NCI-H2171 treated with DMSO at 0.1 percent for 48 hours (cell line): ENCODE data around the gene ADGRG3.
"Not testable (repeated sequence)": the region's sequence is repeated elsewhere in the genome, so short reads cannot be mapped to it uniquely, and the experiment has no call there.

Source experiments
- DNase-seq: peaks from one replicate; lab custom pipeline; 2025; lab: John Stamatoyannopoulos, UW

ADGRG3 gene

DNA sequence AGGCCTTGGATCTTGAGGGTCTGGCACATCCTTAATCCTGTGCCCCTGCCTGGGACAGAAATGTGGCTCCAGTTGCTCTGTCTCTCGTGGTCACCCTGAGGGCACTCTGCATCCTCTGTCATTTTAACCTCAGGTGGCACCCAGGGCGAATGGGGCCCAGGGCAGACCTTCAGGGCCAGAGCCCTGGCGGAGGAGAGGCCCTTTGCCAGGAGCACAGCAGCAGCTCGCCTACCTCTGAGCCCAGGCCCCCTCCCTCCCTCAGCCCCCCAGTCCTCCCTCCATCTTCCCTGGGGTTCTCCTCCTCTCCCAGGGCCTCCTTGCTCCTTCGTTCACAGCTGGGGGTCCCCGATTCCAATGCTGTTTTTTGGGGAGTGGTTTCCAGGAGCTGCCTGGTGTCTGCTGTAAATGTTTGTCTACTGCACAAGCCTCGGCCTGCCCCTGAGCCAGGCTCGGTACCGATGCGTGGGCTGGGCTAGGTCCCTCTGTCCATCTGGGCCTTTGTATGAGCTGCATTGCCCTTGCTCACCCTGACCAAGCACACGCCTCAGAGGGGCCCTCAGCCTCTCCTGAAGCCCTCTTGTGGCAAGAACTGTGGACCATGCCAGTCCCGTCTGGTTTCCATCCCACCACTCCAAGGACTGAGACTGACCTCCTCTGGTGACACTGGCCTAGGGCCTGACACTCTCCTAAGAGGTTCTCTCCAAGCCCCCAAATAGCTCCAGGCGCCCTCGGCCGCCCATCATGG, 4.0 kb upstream of the ADGRG3 start:
- DNase-seq = no peak

DNA sequence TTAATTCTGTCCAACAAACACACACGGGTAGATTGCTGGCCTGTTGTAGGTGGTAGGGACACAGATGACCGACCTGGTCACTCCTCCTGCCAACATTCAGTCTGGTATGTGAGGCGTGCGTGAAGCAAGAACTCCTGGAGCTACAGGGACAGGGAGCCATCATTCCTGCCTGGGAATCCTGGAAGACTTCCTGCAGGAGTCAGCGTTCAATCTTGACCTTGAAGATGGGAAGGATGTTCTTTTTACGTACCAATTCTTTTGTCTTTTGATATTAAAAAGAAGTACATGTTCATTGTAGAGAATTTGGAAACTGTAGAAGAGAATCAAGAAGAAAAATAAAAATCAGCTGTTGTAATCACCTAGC, 3.5 kb upstream of the ADGRG3 start:
- no peak for DNase-seq

DNA sequence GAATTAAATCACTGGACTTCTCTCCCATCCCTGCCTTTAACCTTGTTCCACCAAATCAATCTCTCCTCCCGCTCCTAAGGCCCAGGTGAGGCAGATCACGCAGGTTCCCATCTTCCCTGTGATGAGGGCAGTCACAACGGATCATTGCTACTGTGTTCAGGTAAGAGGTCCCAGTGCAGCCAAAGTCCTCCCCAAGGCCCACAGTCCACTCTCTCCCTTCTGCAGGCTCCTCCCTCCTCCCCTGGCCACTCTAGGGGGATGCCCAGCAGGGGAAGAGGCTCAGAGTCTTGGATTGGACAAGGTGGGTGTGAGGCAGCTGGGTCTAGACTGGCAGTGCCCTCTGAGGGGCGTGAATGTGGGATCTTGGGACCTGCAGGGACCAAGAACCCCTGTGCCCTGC, 2.6 kb upstream of the ADGRG3 start:
- no peak for DNase-seq

DNA sequence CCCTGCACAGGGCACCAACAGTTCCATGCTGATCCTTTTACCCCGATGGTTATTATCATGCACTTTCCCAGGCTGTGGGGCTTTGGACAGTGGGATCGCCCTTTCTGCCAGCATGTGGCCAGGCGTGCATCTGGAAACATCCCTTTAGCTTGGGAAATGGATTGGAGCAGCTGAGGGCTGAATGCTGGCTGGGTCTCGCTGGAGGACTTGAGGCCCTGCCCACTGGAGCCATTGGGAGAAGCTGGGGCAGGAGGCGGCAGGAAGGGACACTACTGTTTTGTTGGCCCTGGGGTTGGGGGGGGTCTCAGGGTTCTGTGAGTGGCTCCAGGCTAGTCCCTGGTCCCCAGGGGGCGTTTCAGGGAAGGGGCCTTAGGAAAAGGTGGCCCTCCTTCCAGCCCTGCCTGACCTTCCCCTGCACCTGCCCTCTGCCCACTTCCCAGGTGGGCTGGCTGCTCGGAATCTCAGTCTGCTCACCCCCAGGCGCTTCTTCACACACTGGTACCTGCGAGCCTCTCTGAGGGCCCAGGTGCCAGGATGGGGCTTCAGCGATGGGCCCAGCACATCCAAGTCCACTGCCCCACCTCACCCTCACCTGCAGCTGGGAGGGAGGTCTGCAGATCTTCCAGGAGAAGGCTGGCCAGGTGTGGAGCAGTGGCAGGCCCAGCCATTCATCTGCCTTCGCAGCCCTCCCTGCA, 1.6 kb upstream of the ADGRG3 start:
- DNase-seq = no peak

DNA sequence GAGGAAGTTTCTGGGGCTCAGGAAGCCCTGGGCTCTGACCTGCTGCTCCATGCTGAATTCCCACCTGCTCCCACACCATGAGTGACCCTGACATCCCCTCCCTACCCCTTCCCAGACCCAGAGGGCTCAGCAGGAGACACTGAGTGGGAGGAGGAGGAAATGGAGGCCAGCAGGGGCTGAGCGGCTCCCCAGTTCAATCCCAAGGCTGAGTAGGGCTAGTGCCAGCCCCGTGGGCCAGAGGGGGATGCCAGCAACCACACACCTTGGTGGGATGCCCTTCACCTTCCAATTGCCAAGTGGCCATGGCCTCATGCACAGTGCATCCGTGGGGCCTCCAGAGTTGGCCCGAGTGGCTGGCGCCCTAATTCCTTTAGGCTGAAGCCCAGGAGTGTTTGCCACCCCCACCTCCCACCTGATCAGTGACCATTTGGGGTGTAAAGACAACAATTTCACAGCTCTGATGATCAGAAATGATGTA, 1.0 kb upstream of the ADGRG3 start:
- no peak for DNase-seq

DNA sequence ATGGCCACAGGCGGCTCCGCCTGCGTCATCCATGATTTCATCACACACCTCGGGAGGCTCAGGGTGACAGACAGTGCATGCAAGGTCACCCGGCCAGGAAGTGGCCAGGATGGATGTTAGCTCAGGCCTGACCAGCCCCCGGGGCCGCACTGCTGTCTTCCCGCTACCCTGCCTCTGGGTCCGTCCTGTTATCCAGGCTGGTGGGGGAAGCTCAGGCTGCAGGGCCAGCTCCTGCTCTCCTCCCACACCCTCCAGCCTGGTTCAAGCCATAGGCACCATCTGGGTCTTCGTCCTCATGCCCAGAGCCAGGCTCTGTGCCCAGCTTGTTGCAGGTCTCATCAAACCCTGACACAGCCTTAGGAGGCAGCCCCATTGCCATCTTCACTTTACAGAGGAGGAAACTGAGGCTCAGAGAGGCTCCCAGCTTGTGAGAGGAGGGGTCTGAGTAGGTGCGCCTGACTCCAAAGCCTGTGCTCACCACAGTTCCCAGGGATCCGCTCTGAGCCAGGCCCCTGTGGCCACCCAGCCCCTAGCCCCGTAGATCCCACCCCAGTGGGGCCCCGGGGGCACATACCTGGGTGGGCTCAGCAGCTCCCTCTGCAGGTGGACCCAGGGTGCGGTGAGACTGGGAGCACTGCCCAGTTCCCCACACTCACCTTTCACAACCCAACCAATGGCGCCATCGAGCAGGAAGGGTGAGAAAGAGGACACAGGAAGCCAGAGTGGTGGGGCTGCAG, 412 bp upstream of the ADGRG3 start:
- no peak for DNase-seq

DNA sequence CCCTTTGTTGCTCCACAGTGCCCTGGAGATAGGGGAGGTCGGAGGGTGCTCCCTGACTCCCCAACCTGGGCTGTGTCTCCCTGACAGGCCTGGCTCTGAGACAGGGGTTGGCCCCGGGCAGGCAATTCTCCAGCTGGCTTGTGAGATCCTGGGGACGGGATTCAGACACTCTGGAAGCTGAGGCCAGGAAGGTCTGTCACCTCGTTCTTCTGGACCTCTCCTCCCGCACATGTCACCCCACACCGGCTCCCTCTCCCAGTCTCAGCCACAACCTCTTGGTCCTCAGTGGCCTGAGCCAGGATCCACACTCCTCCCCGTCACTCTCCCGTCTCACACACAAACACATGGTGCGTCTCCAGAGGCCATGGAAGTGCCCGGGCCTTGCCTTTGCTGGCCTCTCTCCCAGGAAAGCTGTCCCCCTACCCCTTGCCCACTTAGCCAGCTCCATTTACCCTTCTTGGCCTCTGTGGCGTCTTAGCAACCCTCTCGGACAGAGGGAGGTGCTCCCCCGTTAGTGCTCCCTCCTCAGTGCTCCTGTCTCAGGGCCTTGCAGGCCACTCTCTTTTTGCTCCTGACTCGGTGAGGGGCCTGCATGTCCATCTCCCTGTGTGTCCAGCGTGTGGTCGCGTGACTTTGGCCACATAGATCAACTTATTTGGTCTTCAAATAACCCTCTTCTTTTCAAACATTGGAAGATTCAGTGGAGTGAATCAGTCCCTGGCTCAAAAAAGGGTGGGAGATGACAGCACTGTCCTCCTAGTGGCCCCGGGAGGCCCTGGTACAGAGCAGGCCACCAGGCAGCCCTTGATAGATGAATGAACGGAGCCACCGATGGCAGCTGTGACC, 747 bp downstream of the ADGRG3 start:
- no peak for DNase-seq

DNA sequence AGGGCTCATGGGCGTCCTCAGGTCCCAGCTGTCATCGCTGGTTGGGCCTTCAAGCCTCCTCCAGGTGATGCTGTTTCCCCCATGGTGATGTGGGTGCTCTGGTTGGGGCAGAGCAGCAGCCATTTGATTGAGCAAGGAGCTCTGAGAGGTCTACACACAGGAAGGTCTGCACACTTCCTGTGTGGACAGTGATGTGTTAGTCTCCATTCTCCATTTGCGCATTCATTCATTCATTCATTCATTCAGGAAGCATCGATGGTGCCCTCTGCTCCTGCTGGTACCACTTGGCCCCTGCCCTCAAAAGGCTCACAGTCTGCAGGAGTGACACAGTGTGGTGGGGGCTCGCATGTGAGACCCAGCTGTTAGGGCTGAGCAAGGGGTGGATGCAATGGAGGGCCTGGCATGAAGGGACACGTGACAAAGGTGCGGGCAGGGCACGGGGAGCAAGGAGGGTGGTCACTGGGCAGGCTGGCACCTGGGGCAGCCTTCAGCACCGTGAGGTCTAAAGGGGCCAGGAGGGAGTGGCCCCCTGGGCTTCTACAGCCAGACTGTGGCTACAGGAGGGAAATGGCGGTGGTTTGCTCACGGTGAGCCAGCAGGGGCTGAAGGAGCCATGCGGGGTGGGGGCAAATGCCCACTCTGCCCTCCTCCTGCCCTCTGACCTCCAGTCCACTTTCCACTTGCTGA, 1.5 kb downstream of the ADGRG3 start:
- DNase-seq = no peak

DNA sequence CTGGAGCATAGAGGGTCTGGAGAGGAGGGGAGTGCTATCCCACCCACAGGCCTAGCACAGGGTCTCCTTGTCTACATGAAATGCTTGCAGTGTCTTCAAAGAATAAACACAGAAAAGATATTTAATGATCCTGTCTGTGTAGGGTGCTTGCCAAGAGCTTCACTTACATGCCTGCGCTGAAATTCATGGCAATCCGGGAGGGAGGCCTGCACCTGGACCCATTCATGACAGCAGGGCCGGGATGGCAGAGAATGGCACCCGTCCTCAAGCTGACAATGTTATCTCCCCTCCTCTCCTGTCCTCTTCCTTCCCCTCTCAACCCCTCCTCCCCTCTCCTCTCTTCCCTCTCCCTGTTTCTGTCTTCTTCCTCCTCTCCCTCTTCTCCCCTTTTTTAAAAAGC, 2.1 kb downstream of the ADGRG3 start:
- no peak for DNase-seq

DNA sequence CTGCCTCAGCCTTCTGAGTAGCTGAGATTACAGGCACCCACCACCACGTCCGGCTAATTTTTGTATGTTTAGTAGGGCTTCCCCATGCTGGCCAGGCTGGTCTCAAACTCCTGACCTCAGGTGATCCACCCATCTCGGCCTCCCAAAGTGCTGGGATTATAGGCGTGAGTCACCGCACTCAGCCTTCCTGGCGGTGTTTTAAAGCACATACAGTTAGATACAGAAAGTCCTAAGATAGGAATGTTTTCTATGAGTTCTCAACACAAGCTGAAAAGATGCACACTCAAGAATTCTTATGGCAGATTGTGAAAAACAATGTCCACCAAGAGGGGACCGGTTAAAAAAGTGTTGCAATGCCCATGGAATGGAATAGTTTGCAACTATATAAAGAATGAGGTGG, 3.3 kb downstream of the ADGRG3 start:
- DNase-seq = not testable (repeated sequence)

DNA sequence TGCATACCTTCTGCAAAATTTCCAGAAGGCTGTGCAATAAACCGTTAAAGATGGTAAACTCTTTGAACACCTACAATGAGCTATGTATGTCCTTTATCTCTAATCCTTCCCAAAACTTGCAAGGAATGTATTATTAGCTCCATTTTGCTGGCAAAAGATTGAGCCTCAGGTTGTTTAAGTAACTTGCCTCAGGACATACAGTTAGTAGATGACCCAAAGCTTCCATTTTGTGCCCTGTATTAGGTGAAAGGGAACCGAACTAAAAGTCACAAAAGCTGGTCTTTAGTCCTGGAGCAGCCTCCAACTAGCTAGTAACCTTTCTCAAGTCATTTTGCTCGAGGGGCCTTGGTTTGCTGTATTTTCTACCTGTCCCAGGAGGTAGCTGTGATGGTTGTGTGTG, 4.3 kb downstream of the ADGRG3 start:
- no peak for DNase-seq

DNA sequence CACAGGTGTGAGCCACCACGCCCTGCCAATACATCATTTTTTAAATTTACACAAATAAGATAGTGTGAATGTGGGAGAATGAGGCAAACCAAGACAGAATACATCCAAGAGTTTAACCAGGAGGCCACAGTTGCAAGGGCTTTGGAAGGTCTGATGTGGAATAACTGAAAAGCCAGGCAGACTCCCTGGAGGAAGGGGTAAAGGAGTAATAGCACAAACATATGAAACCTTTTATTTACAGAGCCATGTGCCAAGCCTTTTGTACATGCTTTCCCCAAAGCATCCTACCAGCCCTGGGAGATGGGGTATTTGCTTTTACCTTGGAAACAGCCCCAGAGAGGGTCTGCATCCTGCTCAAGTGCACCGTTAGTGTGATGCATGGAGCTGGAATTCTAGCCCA, 4.7 kb downstream of the ADGRG3 start:
- no peak for DNase-seq

DNA sequence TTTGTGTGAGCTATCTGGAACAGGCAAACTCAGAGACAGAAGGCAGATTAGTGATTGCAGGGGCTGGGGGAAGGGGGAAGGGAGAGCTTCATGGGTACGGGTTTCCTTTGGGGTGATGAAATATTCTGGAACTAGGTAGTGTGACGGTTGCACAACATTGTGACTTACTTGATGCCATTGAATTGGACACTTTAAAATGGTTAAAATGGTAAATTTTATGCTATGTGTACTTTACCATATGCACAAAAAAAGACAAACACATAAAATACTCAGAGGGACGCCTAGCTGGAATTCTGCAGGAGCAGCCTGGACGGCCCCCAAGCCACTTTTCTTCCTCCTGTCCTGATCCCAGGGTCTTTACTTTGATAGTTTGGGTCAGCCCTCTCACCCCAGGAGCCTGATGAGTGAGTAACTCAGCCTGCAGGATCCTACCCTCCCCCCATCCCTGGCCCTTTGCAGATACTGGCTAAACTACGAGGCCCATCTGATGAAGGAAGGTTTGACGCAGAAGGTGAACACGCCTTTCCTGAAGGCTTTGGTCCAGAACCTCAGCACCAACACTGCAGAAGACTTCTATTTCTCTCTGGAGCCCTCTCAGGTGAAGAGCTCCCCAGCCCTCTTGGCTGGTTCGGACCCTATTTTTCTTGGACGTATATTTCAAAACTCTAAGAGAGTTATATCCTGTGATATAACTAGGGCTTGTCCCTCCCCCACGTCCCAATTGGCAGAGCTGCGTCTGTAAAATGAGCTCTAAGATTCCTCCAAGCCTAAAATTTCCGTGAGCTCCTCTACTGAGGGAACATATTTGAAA, 7.8 kb downstream of the ADGRG3 start:
- no peak for DNase-seq

DNA sequence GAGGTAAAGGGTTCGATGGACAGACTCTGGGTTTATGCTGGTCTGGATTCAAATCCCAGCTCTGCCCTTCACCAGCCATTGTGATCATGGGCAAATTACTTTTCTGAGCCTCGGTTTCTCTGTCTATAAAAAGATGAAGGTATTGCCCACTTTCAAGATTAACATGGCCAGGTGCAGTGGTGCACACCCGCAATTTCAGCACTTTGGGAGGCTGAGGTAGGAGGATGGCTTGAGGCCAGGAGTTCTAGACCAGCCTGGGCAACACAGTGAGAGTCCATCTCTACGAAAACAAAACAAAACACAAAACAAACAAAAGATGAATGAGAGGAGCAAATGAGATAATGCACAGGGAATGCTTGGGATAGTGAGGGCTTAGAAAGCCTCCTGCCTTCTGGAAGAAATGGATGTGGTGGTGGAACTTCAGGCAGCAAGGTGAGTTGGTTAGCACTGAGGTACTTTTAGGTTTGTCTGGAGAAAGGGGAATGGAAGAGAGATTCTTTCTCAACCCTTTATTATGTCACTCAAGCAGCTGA, 8.5 kb downstream of the ADGRG3 start:
- DNase-seq = no peak

DNA sequence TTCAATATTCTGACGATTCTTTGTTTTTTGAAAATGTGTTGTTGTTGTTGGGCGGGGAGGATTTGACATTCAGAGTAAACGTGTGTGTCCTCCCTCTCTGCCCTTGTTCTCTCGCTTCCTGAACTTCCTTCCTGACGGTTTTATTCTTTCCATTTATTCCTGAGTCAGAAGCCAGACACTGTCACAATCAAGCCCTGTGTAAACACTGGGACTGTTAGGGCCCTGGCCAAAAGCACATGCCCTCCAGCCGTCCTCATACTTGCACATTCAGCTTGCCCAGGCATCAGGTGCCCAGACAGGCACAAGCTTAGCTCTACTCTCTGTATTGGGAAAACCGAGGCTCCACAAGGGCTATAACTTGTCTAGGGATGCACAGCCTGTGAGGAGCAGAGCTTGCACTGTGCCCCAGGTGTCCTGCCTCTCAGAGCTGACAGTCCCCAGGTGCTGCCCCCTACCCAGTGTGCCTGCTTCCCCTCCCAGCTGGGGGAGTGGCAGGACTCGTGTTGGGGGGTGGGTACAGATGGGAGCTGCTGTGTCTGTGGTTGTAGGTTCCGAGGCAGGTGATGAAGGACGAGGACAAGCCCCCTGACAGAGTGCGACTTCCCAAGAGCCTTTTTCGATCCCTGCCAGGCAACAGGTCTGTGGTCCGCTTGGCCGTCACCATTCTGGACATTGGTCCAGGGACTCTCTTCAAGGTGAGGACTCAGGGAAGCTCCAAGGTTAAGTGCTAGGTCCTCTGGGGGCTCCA, 9.7 kb downstream of the ADGRG3 start:
- DNase-seq = no peak

DNA sequence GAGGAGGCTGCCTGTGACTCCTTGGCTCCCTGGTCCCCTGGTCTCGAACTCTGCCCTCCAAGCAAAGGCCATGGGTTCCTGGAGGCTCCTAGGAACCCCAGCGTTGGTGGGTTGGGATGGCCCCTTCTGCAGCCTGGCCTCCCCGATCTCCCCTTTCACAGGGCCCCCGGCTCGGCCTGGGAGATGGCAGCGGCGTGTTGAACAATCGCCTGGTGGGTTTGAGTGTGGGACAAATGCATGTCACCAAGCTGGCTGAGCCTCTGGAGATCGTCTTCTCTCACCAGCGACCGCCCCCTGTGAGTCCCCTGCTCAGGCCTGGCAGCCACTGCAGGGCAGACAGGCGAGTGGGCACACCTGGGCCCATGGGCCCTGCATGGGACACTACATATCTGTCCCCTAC, 10.9 kb downstream of the ADGRG3 start:
- no peak for DNase-seq

DNA sequence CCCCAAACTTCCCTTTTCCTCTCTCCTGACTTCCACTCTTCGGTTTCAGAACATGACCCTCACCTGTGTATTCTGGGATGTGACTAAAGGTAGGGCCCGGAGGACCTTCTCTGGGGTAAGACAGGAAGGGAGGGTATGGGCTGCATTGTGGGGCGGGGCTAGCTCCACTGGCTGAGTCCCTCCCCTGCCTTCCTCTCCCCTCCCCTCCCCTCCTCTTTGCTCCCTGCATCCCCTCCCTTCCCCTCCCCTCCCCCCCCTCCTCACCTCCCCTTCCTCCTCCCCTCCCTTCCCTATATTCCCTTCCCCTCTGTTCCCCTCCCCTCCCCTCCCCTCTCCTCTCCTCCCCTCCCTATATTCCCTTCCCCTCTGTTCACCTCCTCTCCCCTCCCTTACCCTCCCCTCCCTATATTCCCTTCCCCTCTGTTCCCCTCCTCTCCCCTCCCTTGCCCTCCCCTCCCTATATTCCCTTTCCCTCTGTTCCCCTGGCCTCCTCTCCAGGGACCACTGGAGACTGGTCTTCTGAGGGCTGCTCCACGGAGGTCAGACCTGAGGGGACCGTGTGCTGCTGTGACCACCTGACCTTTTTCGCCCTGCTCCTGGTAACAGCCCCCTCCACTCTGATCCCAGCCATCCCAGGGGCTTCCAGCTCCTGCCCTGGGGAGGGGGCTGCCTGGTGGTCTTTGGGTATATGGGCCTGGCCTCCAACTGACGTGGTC, 11.8 kb downstream of the ADGRG3 start:
- no peak for DNase-seq

DNA sequence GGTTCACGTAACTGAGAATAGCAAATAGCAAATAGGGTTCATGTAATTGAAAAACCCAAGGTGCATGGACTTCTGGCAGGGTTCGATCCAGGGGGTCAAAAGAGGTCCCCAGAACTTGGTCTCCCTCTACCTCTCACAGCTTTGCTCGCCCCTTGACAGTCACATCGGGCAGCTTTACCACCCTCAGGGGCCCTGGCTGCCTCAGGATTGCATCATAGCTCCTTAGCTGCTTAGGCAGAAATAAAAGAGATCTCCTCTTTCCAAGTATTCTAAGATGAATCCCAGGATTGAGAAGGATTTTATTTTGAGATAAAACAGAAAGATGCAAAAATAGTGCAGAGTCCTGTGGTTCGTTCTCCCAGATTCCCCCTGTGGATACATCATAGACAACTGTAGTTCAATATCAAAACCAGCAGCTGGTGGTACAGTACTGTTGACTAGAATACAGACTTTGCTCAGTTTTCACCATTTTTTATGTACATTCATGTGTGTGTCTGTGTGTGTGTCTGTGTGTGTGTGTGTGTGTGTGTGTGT, 12.8 kb downstream of the ADGRG3 start:
- DNase-seq = no peak
